ENCODE results near the gene OR6J1.

GRCh38 chr14:22601456-22601855 lies 42.7 kb downstream of the OR6J1 start:
- TF ChIP-seq CTCF (conservative IDR thresholded peaks at IDR 0.05; ENCODE audit: low read depth, low read length) (no peak), EZH2phosphoT487 (IDR thresholded peaks at IDR 0.05; ENCODE audit: borderline replicate concordance, low read length) (no peak)

Data from PC-3 (cell line).